Measurements from ENCODE around the gene TRDMT1. TPM values are rescaled to one million over a fixed set of nuclear protein-coding genes. Genes with fewer than 3 reads are reported as not detected.

TRDMT1 gene
- total RNA-seq, 2 experiments from 2014 or later: 10.4 to 12.2 TPM

- Histone ChIP-seq H3K36me3 (ENCODE audit: insufficient read depth, low read length) (no peaks in the 10 kb centered on the region), H3K4me1 (ENCODE audit: insufficient read depth, low read length, poor library complexity, severe bottlenecking) (no peaks in the 10 kb centered on the region), H3K9me2 (ENCODE audit: insufficient read depth, low read length) (no peaks in the 10 kb centered on the region), H3K4me2 (ENCODE audit: low read length) (no peak overlapping the region), H3K27ac (ENCODE audit: low read depth, low read length, poor library complexity, severe bottlenecking) (no peak overlapping the region), H3K9me3 (ENCODE audit: low read length) (no peaks in the 10 kb centered on the region), H2AFZ (ENCODE audit: low read length) (no peak overlapping the region), H3K4me3 (ENCODE audit: low read depth, low read length, poor library complexity, severe bottlenecking) (no peak overlapping the region), H4K20me1 (ENCODE audit: insufficient read depth, low read length) (no peaks in the 10 kb centered on the region), H3K79me2 (ENCODE audit: insufficient read depth, low read depth, low read length) (no peaks in the 10 kb centered on the region)
- intact Hi-C loops (cut with micrococcal nuclease; ENCODE audit: unreplicated experiment): no loop called here
- TF ChIP-seq, protein P1, sequence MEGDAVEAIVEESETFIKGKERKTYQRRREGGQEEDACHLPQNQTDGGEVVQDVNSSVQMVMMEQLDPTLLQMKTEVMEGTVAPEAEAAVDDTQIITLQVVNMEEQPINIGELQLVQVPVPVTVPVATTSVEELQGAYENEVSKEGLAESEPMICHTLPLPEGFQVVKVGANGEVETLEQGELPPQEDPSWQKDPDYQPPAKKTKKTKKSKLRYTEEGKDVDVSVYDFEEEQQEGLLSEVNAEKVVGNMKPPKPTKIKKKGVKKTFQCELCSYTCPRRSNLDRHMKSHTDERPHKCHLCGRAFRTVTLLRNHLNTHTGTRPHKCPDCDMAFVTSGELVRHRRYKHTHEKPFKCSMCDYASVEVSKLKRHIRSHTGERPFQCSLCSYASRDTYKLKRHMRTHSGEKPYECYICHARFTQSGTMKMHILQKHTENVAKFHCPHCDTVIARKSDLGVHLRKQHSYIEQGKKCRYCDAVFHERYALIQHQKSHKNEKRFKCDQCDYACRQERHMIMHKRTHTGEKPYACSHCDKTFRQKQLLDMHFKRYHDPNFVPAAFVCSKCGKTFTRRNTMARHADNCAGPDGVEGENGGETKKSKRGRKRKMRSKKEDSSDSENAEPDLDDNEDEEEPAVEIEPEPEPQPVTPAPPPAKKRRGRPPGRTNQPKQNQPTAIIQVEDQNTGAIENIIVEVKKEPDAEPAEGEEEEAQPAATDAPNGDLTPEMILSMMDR (conservative IDR thresholded peaks at IDR 0.05; ENCODE audit: low read length): no peak
- no peak for TF ChIP-seq EZH2phosphoT487 (IDR thresholded peaks at IDR 0.05; ENCODE audit: borderline replicate concordance, low read depth, low read length)
- CTCF ChIA-PET (ENCODE audit: unreplicated experiment): no interaction called here
- DNase-seq (ENCODE audit: low spot score): no peak
- no TSS peak for BruUV-seq (replicated peaks)
- POLR2A ChIA-PET: no interaction called here
Measured at GRCh38 chr10:17183110-17183509, 18.4 kb downstream of the TRDMT1 start.

GRCh38 chr10:17181751-17182150 lies 19.7 kb downstream of the TRDMT1 start:
- TF ChIP-seq, protein P1 (conservative IDR thresholded peaks at IDR 0.05; ENCODE audit: low read length): no peak
- TF ChIP-seq EZH2phosphoT487 (IDR thresholded peaks at IDR 0.05; ENCODE audit: borderline replicate concordance, low read depth, low read length): no peak
- POLR2A ChIA-PET: no interaction called here

GRCh38 chr10:17181110-17181509 lies 20.4 kb downstream of the TRDMT1 start:
- Histone ChIP-seq H3K79me2 (ENCODE audit: insufficient read depth, low read depth, low read length) (no peaks in the 10 kb centered on the region), H3K9me2 (ENCODE audit: insufficient read depth, low read length) (no peaks in the 10 kb centered on the region), H3K27ac (ENCODE audit: low read depth, low read length, poor library complexity, severe bottlenecking) (no peak overlapping the region), H3K36me3 (ENCODE audit: insufficient read depth, low read length) (no peaks in the 10 kb centered on the region), H4K20me1 (ENCODE audit: insufficient read depth, low read length) (no peaks in the 10 kb centered on the region), H2AFZ (ENCODE audit: low read length) (no peak overlapping the region), H3K4me1 (ENCODE audit: insufficient read depth, low read length, poor library complexity, severe bottlenecking) (no peaks in the 10 kb centered on the region), H3K4me2 (ENCODE audit: low read length) (no peak overlapping the region), H3K4me3 (ENCODE audit: low read depth, low read length, poor library complexity, severe bottlenecking) (no peak overlapping the region), H3K9me3 (ENCODE audit: low read length) (no peaks in the 10 kb centered on the region)
- intact Hi-C loops (cut with micrococcal nuclease; ENCODE audit: unreplicated experiment): no loop called here
- DNase-seq (ENCODE audit: low spot score): no peak
- TF ChIP-seq, protein P1 (conservative IDR thresholded peaks at IDR 0.05; ENCODE audit: low read length): no peak
- no peak for TF ChIP-seq EZH2phosphoT487 (IDR thresholded peaks at IDR 0.05; ENCODE audit: borderline replicate concordance, low read depth, low read length)
- ChIA-PET POLR2A (no interaction called here), CTCF (ENCODE audit: unreplicated experiment) (no interaction called here)
- BruUV-seq (replicated peaks): no TSS peak

More at GRCh38 chr10:17181751-17182150, 19.7 kb downstream of the TRDMT1 start:
- no peaks in the 10 kb centered on the region for H3K79me2 ChIP-seq (ENCODE audit: insufficient read depth, low read depth, low read length)
- no peak overlapping the region for H3K27ac ChIP-seq (ENCODE audit: low read depth, low read length, poor library complexity, severe bottlenecking)
- H4K20me1 ChIP-seq (ENCODE audit: insufficient read depth, low read length): no peaks in the 10 kb centered on the region
- H3K4me2 ChIP-seq (ENCODE audit: low read length): no peak overlapping the region
- no peak overlapping the region for H2AFZ ChIP-seq (ENCODE audit: low read length)
- DNase-seq (ENCODE audit: low spot score): no peak
- H3K4me3 ChIP-seq (ENCODE audit: low read depth, low read length, poor library complexity, severe bottlenecking): no peak overlapping the region
- no peaks in the 10 kb centered on the region for H3K4me1 ChIP-seq (ENCODE audit: insufficient read depth, low read length, poor library complexity, severe bottlenecking)
- CTCF ChIA-PET (ENCODE audit: unreplicated experiment): no interaction called here
- no TSS peak for BruUV-seq (replicated peaks)
- no peaks in the 10 kb centered on the region for H3K36me3 ChIP-seq (ENCODE audit: insufficient read depth, low read length)
- no peaks in the 10 kb centered on the region for H3K9me2 ChIP-seq (ENCODE audit: insufficient read depth, low read length)
- no peaks in the 10 kb centered on the region for H3K9me3 ChIP-seq (ENCODE audit: low read length)
- intact Hi-C loops (cut with micrococcal nuclease; ENCODE audit: unreplicated experiment): no loop called here
